OCI-LY1 (cell line): ENCODE measurements around the gene DPPA5.
"Not testable (repeated sequence)": the region's sequence is repeated elsewhere in the genome, so short reads cannot be mapped to it uniquely, and the experiment has no call there.

ENCODE experiments used
- H2AFZ ChIP-seq: fragments of 200-600 bp; sonication (generic), shearing (Covaris generic); 2 replicates; pipeline ENCODE4 v1.6.0; 2014; ENCODE audit warnings: antibody characterized with exemption, mild to moderate bottlenecking, low read length
- H3F3A ChIP-seq: fragments of 200-600 bp; sonication (generic), shearing (Covaris generic); 2 replicates; pipeline ENCODE4 v1.6.0; 2014; ENCODE audit warnings: mild to moderate bottlenecking, antibody characterized with exemption, low read length, moderate library complexity; ENCODE audit not compliant: insufficient read depth
- H3K27ac ChIP-seq: fragments of 200-600 bp; sonication (generic); 2 replicates; pipeline ENCODE4 v1.5.1; 2014; ENCODE audit warnings: low read length, mixed run types, mild to moderate bottlenecking, low read depth; ENCODE audit not compliant: poor library complexity, severe bottlenecking
- H3K27me3 ChIP-seq: fragments of 200-600 bp; sonication (generic); 2 replicates; pipeline ENCODE4 v1.6.0; 2014; ENCODE audit warnings: antibody characterized with exemption, mild to moderate bottlenecking, low read length, moderate library complexity; ENCODE audit not compliant: insufficient read depth
- H3K36me3 ChIP-seq: fragments of 200-600 bp; sonication (generic); 2 replicates; pipeline ENCODE4 v1.6.1; 2014; ENCODE audit warnings: mild to moderate bottlenecking, antibody characterized with exemption, low read length, moderate library complexity, mixed read lengths; ENCODE audit not compliant: insufficient read depth
- H3K4me1 ChIP-seq: fragments of 200-600 bp; sonication (generic); 2 replicates; pipeline ENCODE4 v1.5.1; 2014; ENCODE audit warnings: mild to moderate bottlenecking, low read length, moderate library complexity; ENCODE audit not compliant: insufficient read depth, severe bottlenecking
- H3K4me2 ChIP-seq: fragments of 200-600 bp; sonication (generic), shearing (Covaris generic); 2 replicates; pipeline ENCODE4 v1.6.1; 2014; ENCODE audit warnings: low read length
- H3K4me3 ChIP-seq: fragments of 200-600 bp; sonication (generic); 2 replicates; pipeline ENCODE4 v1.5.1; 2014; ENCODE audit warnings: low read length, low read depth, mild to moderate bottlenecking, mixed read lengths; ENCODE audit not compliant: poor library complexity, severe bottlenecking
- H3K79me2 ChIP-seq: fragments of 200-600 bp; shearing (Covaris generic); 2 replicates; pipeline ENCODE4 v1.6.1; 2016; ENCODE audit warnings: mixed run types, low read length, mixed read lengths; ENCODE audit not compliant: insufficient read depth
- H3K9ac ChIP-seq: fragments of 200-600 bp; sonication (generic), shearing (Covaris generic); 2 replicates; pipeline ENCODE4 v1.6.1; 2014; ENCODE audit warnings: mild to moderate bottlenecking, low read length, mixed read lengths
- H3K9me2 ChIP-seq: fragments of 200-600 bp; sonication (generic), shearing (Covaris generic); 2 replicates; pipeline ENCODE4 v1.6.1; 2014; ENCODE audit warnings: low read depth, mild to moderate bottlenecking, low read length, mixed read lengths
- H3K9me3 ChIP-seq: fragments of 200-600 bp; shearing (Covaris generic); 2 replicates; pipeline ENCODE4 v1.6.1; 2014; ENCODE audit warnings: low read length, mixed read lengths
- H4K20me1 ChIP-seq: fragments of 200-600 bp; sonication (generic), shearing (Covaris generic); 2 replicates; pipeline ENCODE4 v1.6.0; 2016; ENCODE audit warnings: mild to moderate bottlenecking, low read length; ENCODE audit not compliant: insufficient read depth
- CTCF ChIP-seq: fragments of 200-600 bp; sonication (generic), shearing (Covaris generic); IDR thresholded peaks from 2 replicates; pipeline ENCODE4 v1.5.1; 2017; ENCODE audit warnings: mild to moderate bottlenecking, antibody characterized with exemption, low read length, moderate library complexity, mixed read lengths
- EZH2 ChIP-seq: fragments of 200-600 bp; sonication (generic), shearing (Covaris generic); IDR thresholded peaks from 2 replicates; pipeline ENCODE4 v1.8.0; 2017; ENCODE audit warnings: borderline replicate concordance, mixed run types, mild to moderate bottlenecking, antibody characterized with exemption, low read length, moderate library complexity, mixed read lengths

Gene DPPA5

GRCh38 chr6:73309785-73310502, 44.1 kb downstream of the DPPA5 start:
- no peaks in the 10 kb centered on the region for H3F3A ChIP-seq
- TF ChIP-seq EZH2, result no peak
- peak; percentile 93 for TF ChIP-seq CTCF
- no peaks in the 10 kb centered on the region for H3K9me3 ChIP-seq
- peak overlapping the region; percentile 88 for H3K4me2 ChIP-seq
- no peaks in the 10 kb centered on the region for H3K36me3 ChIP-seq
- H3K9ac ChIP-seq, result peak overlapping the region; percentile 97
- peak overlapping the region; percentile 87 for H3K4me3 ChIP-seq
- no peaks in the 10 kb centered on the region for H3K27me3 ChIP-seq
- no peaks in the 10 kb centered on the region for H4K20me1 ChIP-seq
- H3K27ac ChIP-seq, result peak overlapping the region; percentile 61
- peaks cover 29% of the 10 kb centered on the region for H3K79me2 ChIP-seq
- peak overlapping the region; percentile 60; the same call in 1 of the 2 replicates for H2AFZ ChIP-seq
- H3K4me1 ChIP-seq, result peaks cover 26% of the 10 kb centered on the region
- H3K9me2 ChIP-seq, result no peaks in the 10 kb centered on the region

- Histone ChIP-seq H3K36me3 (no peaks in the 10 kb centered on the region), H3K27ac (peak overlapping the region; percentile 61), H3F3A (no peaks in the 10 kb centered on the region), H2AFZ (peak overlapping the region; percentile 60; the same call in 1 of the 2 replicates), H3K9me2 (no peaks in the 10 kb centered on the region), H3K4me1 (peaks cover 31% of the 10 kb centered on the region), H3K9me3 (no peaks in the 10 kb centered on the region), H3K9ac (peak overlapping the region; percentile 97), H3K79me2 (peaks cover 32% of the 10 kb centered on the region), H3K27me3 (no peaks in the 10 kb centered on the region), H3K4me3 (peak overlapping the region; percentile 87), H3K4me2 (peak overlapping the region; percentile 88), H4K20me1 (no peaks in the 10 kb centered on the region)
- no peak for TF ChIP-seq CTCF
- TF ChIP-seq EZH2, result no peak
Measured at GRCh38 chr6:73309535-73309784, 44.6 kb downstream of the DPPA5 start.

- peak overlapping the region; percentile 87 for H3K4me3 ChIP-seq
- no peaks in the 10 kb centered on the region for H3K9me3 ChIP-seq
- peak overlapping the region; percentile 97 for H3K9ac ChIP-seq
- peaks cover 36% of the 10 kb centered on the region for H3K4me1 ChIP-seq
- H3K27ac ChIP-seq, result peak overlapping the region; percentile 61
- no peaks in the 10 kb centered on the region for H3K36me3 ChIP-seq
- peaks cover 38% of the 10 kb centered on the region for H3K79me2 ChIP-seq
- peak overlapping the region; percentile 60; the same call in 1 of the 2 replicates for H2AFZ ChIP-seq
- no peaks in the 10 kb centered on the region for H3K9me2 ChIP-seq
- TF ChIP-seq CTCF, result peak; percentile 40; the same call in 1 of the 2 replicates
- no peak for TF ChIP-seq EZH2
- H4K20me1 ChIP-seq, result no peaks in the 10 kb centered on the region
- peak overlapping the region; percentile 88 for H3K4me2 ChIP-seq
- H3K27me3 ChIP-seq, result no peaks in the 10 kb centered on the region
- no peaks in the 10 kb centered on the region for H3F3A ChIP-seq
Measured at GRCh38 chr6:73308712-73309534, 45.2 kb downstream of the DPPA5 start.

GRCh38 chr6:73303773-73304172, 50.3 kb downstream of the DPPA5 start:
- Histone ChIP-seq H3K4me2 (0 out of 2 replicates have a peak overlapping the region, but pooled peaks have one; percentile 5), H3K36me3 (peaks cover 43% of the 10 kb centered on the region)

More at GRCh38 chr6:73303773-73304172, 50.3 kb downstream of the DPPA5 start:
- Histone ChIP-seq H3K4me1 (peaks cover 38% of the 10 kb centered on the region), H3K27ac (peak overlapping the region; percentile 38), H3K79me2 (peaks cover 48% of the 10 kb centered on the region)
- not testable (repeated sequence) for H3K9me2 ChIP-seq, H3K27me3 ChIP-seq, H2AFZ ChIP-seq, H3K4me3 ChIP-seq, H3K9me3 ChIP-seq, H3F3A ChIP-seq, H3K9ac ChIP-seq, H4K20me1 ChIP-seq
